TTC549 (cell line): ENCODE measurements around the gene BFSP2.
"Not testable (repeated sequence)": the region's sequence is repeated elsewhere in the genome, so short reads cannot be mapped to it uniquely, and the experiment has no call there.

Experiments used
- FAIRE-seq: peaks from 2 replicates; lab custom pipeline; 2012; peaks lifted over from hg19 to GRCh38; lab: Jason Lieb, UNC

The BFSP2 gene

DNA sequence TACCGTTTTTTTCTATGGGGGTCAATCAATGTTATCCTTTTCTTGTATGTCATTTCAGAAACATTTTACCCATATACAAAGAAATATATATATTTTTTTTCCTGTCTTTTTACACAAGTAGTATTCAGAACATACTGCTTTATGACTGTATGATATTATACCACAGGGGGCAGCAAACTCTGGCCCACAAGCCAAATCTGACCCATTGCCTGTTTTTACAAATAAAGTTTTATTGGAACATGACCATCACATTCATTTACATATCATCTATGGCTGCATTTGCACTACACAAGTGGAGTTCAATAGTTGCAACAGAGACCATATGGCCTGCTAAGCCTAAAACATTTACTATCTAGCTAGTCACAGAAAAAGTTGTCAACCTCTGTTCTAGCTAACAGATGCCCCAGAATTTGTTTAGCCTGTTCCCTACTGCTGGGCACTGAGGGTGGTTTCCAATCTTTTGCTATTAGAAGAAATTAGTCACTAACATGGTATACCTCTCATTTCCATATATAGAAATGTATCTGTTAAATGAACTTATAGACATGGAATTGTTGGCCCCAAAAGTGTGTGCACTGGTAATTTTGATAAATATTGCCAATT is 57.7 kb downstream of the BFSP2 start:
- no peak for FAIRE-seq

DNA sequence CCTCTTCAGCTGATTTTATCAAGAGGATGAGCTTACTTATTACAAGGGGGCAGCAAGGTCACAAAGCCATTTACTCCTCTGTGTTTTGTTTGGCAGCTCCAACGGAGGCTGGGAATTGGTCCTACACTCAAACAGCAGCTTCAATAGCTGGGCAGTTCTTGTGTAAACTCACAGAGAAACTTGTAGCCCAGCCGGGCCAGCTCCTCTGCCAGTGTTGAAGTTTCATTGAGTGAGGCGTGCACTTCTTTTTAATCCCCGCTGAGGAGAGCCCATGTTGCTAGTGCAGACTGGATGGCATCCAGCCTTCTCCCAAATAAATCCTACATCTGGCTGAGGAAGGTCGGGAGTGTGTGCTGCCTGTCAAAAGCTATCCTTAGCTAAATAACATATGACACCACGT is 59.5 kb downstream of the BFSP2 start:
- no peak for FAIRE-seq

DNA sequence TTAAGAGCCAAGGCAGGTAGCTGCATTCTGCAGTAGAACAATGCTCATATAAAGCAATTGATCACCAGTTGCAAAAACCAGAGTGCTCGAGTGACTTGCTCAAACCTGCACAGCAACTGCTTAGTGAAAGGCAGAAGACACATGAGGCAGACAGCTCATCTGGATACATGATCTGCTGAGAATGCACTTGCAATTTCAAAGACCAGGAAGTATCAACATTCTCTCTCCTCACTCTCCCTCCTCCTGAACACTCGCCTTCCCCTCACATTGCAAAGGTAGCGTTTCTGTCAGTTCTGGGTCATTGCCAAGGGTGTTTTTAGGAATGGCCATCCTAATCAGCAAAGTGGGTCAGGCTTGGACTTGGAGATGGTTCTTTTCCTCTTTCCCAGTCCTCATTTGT is 61.0 kb downstream of the BFSP2 start:
- no peak for FAIRE-seq

DNA sequence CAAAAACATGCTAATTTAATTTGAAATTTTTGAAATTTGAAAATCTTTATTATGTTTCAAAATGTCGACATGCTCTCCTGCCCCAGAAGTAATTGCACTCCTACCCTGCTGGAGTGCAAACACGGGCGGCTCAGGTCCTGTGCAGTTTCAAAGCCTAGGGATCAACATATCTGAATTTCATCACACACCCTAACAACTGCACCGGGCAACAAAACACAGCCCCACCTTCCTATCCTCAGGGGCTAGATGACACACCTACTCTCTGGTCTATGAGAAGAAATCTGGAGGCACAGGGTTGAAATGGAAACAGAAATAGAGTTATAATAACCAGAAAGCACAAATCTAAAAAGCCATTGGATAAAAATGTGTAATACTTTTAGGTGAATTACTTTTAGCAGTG is 61.4 kb downstream of the BFSP2 start:
- FAIRE-seq: no peak

DNA sequence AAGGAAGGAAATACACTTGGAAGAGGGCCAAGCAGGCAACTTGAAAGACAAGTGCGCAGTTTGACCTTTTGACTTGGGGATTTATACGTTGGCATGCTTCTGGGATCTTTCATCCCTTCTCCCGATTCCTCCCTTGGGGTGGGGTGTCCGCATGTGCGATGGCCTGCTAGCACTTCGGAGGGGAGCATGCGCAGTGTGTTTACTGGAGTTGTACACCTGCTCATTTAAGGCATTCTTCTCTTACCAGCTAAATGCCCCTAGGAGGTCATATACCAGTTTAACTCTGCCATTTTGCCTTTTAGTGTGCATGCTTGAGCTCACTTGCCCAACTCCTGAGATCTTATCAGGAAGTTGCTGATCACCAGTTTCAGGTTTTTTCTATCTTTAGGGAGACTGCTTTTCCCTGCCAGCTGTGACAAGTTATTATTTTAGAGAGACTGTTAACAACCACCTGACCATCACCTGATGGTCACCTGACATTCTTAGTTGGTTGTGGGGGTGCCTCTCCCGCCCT is 63.5 kb downstream of the BFSP2 start:
- FAIRE-seq: no peak

DNA sequence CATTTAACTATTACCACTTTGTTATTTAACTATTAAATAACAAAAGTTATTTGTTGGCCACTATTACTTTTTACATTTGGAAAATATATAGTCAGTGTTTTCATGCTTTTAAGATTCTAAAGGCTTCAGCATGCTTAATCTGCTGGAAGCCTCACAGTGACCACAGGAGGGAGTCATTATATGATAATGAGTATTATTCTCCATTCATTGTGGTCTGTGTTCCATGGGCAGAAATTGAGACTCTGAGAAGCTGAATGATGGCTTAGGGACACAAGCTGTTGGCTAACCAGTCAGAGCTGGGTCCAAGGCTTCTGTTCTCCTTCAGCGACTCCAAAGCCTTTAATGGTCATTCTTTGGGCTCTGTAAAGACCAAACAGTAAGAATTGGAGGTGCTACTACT is 64.7 kb downstream of the BFSP2 start:
- no peak for FAIRE-seq

DNA sequence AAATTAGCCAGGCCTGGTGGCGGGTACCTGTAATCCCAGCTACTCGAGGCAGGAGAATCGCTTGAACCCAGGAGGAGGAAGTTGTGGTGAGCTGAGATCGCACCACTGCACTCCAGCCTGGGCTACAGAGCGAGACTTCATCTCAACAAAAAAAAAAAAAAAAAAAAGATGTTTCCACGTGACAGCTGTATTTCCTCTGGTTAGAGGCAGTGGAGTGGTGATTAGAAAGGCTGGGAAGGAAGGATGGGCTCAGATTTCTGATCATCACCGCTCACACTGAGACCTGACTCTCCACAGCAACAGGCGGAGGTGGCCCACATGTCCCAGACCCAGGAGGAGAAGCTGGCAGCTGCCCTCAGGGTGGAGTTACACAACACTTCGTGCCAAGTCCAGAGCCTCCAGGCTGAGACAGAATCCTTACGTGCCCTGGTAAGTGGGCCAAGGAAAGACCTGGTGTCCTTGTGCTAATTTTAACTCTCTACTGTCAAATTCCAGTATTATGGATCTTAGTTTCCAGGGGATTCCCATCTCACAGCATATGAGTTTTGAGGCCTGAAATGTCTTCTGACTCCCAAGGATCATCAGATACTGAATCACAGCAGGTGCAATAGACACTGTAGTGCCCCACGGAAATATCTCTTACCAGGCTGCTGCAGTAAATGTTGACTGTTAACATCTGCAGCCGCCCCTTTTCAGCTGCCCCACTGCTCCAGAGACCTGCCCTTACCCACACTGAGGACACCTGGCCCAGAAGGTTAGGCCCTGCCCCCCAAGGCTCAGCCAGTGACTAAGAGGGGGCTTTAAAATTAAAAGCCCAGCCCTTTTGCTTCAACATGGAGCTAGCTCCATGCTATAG is 66.9 kb downstream of the BFSP2 start:
- FAIRE-seq: no peak

DNA sequence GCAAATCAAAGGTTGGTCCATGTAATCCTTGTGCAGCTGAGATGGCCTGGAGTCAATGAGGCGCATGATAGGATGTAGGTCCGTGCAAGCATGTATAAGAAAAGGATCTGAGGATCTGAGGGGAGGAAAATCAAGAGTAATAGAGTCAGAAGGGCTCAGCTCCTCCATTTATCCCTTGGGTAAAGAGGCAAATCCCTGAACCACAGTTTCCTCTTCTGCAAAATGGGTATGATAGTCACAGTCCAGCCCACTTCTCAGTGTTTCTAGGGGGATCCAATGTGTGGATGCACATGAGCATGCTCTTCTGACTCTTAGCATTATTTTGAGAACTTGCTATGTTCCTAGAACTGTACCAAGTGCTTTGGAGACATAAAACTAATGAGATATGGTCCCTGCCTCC is 67.9 kb downstream of the BFSP2 start:
- no peak for FAIRE-seq

DNA sequence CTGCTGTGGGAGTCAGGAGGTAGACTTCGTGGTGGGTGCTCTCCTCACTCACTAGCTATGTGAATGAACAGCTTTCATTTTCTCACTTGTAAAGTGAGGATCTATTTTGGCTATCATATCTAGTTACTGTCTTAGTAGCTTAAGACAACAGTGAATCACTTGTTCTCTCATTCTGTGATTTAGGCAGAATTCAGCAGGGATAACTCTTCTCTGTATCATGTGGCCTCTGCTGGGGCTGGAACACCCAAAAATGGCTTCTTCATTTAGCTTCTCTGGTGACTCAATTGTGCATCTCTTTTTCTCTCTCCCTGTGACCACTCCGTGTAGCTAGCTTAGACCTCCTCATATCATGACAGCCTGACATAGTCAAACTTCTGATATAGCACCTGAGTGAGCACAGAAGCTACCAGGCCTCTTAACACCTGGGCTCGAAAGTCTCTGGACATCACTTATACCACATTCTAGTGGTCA is 68.4 kb downstream of the BFSP2 start:
- no peak for FAIRE-seq

DNA sequence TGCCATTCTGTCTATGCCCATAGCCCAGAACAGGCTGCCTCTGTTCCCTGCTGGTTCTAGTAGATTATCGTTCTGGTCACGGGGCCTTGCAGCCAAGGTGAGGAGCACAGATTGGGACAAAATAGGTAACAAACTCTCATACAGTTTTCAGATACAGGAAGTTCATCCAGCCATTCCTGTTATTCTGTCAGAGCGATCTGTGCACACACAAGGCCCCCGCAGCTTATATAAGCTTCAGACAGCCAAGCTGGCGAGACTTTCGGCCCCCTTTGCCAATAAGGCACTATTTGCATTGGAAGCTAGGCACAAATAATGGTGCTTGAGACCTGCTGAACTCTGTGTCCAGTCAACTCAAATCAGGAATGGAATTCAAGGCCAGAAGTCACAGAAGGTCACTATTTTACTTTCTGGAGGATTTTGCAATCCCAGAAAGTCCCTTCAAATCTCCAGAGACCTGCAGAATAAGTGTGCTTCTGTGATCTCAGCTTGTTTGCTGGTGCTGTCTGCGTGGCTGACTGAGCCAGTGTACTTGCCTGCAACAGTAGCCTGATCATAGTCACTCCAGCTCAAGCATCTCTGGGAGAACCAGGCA is 69.4 kb downstream of the BFSP2 start:
- FAIRE-seq: no peak

DNA sequence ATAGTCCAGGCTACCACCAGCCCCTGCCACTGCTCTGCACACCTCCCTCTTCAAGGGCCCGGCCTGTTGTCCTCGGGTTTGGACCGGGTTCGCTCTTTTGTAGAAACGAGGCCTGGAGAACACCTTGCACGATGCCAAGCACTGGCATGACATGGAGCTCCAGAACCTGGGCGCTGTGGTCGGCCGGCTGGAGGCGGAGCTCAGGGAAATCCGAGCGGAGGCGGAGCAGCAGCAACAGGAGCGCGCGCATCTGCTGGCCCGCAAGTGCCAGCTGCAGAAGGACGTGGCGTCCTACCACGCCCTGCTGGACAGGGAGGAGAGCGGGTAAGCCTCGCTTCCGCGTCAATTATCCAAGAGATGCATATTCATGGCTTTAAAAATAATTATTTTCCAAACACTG is 72.4 kb downstream of the BFSP2 start:
- no peak for FAIRE-seq

DNA sequence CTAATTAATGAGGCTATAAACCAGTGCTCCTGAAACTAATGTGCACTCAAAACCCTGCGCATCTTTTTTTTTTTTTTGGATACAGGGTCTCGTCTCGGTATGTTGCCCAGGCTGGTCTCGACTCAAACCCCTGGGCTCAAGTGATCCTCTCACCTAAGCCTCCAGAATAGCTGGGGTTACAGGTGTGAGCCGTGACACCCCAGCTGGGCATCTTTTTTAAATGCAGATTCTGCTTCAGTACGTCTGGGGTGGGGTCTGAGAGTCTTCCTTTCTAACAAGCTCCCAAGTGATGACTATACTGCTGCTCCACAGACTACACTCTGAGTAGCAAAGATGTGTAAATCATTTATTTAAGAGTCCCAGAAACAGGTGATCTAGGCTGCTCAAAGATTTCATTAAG is 73.0 kb downstream of the BFSP2 start:
- no peak for FAIRE-seq

DNA sequence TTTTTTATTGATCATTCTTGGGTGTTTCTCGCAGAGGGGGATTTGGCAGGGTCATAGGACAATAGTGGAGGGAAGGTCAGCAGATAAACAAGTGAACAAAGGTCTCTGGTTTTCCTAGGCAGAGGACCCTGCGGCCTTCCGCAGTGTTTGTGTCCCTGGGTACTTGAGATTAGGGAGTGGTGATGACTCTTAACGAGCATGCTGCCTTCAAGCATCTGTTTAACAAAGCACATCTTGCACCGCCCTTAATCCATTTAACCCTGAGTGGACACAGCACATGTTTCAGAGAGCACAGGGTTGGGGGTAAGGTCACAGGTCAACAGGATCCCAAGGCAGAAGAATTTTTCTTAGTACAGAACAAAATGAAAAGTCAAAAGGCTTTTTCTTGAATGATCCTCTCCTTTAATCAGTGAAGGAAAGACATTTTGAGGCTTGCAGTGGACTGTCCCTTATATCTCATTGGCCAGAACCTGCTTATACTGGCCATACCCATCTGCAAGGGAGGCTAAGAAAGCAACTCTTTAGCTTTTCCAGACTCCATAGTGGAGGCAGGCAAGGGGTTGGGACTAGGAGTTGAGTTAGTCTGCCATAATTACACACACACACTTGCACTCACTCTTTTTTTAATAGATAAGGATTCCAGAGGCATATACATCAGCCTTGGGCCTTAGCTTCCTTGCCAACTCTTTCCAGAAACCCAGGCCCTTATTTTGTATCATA is 73.8 kb downstream of the BFSP2 start:
- not testable (repeated sequence) for FAIRE-seq

DNA sequence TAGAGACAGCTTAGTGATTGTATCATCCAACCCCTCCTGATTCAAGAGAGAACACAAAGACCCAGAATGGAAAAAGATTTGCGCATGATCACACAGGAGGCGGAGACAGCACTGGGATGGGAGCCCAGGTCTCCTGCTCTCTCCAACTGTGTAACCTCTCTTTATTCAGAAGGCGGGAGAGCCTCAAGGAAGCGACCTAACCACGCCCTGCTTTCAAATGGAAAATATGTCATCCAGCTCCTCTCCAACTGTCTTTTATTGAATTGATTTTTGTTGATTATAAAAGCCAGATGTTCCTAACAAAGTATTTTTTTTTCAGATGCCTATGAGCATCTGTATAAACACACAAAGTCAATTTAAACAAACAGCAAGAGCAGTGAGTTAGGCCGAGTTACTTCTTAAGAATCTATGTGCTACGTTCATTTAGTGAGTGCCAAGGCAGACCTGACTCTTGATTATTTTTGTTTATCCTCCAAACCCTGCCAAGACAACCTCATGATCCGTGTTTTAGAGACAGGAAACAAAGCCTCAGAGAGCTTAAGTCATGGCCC is 74.5 kb downstream of the BFSP2 start:
- no peak for FAIRE-seq

DNA sequence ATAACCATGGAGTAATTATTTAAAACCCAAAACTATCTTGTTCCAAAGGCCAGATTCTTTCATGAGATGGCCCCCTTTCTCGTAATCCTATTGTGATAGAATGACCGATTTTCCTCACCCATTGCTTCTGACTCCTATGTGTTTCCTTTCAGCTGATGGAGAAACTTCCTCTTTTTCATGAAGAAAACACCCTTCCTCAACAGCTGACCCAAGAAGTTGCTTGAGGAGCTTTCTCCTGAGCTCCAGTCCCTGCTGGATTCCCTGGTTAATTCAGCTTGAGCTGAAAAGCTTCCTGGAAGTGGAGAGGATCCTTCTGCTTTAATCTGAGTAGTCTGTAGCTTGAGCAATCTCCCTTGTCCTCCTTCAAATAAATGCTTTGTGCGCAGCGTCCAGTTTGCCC is 75.0 kb downstream of the BFSP2 start:
- no peak for FAIRE-seq

DNA sequence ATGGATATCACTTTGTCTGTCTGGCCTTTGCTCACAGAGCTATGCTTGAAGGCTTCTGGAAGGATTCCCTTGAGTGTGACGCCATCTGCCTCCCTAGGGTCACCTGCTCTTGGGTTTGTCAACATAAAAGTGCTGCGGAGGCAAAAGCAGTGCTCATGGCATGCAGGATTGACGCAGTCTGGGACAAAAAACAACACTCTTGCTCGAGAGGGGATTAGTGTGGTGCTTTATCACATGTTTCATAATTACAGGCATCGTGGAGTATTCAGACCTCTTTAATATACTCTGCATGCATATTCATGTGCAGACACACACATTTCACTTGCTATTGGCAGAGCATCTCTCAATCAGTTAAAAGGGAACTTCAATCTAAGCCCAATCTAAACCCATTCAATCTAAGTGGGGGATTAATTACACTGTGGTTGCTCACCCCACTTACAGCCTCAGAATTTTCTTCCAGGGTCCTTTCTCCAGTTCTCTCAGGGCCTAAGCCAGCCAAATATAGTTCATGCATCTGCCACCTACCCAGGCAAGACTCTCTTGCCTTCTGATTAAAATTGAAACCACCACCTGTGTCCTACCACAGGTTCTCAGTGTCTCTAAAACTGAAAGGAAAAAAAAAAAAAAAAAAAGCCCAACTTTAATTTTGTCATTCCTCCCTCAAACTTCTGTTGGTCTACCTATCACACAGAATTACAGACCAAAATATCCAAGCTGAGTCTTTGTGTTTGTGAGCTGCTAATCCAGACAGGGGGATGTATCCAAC is 75.6 kb downstream of the BFSP2 start:
- FAIRE-seq: no peak

DNA sequence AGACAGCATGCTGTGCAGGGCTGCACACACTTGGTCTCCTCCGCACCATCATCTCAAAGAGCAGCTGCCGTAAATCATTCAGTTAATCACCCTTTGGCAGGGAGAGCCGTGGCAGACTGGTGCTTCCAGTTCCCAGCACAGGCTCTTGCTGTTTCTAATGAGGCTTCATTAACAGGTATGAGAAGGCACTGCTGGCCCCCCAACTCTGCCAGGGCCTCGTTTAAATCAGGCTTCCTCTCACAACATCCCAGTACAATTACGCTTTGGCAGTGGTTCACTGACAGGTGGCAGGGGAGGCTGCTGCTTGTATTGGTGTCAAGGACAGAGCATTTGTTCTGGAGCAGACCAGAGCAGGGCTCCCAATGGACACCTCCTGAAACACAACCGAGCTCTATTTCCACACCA is 77.1 kb downstream of the BFSP2 start:
- no peak for FAIRE-seq

DNA sequence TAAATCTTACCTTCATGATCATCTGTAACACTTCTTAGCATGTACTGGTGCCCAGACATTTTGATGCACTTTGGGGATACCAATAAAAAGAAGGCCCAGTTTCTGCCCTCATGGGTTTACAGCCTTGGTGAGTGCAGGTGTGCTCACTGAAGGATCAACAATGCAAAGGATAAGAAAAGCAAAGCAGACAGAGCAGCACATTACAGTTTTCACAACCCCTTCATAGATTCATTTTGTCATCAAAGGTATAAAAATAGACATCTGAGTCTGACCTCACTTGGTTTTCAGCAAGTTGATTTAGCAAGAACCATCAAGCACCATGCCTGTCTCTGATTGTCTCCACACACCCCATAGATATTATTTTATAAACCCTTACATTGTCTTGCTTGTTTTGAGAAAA is 77.6 kb downstream of the BFSP2 start:
- FAIRE-seq: no peak

DNA sequence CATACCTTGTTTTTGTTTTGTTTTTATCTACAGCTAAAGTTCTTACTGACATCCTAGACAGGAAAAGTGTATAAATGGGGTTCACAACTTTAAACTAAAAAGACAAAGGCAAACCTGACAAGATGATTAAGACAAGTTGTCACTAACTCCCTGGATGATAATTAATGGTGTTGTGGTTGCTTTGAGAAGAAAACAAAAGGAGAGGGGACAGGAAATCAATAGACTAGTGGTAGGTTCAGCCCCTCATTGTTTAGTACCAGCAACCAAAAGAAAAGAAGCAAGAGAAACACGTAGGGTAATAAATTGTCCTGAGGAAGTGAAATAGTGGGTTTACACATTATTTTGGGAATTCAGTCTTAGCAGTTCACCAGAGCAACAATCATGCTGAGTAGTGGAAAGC is 78.8 kb downstream of the BFSP2 start:
- no peak for FAIRE-seq

DNA sequence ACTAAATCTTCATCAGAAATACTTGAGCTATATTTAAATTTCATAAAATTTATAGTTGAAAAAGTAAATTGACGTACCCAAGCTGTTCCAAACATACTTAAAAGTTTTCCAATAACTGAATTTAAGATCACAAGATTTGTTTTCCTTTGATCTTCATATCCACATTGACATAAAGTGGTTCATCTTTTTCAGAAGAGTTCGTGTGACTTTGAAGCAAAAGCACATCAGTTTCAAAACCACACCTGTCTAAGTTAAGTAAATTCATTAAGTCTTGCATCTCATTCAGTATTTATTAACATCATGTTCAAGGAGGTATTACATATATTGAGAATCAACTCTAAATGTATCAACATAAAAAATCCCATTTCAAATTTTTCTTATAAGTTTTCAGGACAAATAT is 79.5 kb downstream of the BFSP2 start:
- FAIRE-seq: no peak

DNA sequence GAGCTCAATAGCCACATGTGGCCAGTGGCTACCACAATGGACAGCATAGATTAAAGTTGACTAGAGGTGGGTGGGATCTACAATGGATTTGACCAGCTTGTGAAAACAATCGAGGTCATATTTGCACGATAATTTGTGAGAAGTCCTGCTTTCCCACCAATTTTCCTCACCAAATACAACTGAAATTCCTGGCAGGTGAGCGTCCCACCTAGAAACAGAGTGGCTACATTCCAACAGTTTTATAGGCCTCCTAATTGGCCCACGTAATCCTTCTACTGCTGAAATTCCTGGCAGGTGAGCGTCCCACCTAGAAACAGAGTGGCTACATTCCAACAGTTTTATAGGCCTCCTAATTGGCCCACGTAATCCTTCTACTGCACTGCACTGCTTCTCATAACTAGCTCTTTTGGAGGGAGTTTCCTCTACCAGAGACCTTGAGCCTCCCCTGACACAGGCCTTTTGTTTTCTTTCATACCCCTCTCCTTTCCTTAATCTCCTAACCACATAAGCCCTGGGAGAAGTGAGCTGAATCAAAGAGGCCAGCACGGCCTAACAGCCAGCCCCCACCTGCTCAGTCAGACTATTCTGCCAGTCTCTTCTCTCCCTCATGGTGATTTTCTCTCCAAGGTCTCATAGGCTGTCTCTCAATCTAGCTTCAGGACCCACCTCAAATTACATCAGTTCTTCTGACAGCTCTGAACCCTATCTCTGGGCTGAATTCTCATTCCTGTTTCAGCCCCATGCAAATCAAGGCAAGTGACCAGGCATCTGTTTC is 80.2 kb downstream of the BFSP2 start:
- FAIRE-seq: no peak
